GM18502 (cell line): ENCODE measurements around the gene MUC5AC.

Experiments used
- ATAC-seq: cut with Tn5 transposase; IDR thresholded peaks from one replicate; pipeline ENCODE4 v1.9.1; 2021; ENCODE audit warnings: mild to moderate bottlenecking; ENCODE audit not compliant: unreplicated experiment, poor library complexity

MUC5AC gene

GRCh38 chr11:1193326-1194230 is 35.8 kb downstream of the MUC5AC start:
- ATAC-seq: no peak

- no peak for ATAC-seq
Measured at GRCh38 chr11:1194231-1194976, 36.7 kb downstream of the MUC5AC start.

- ATAC-seq: no peak
Measured at GRCh38 chr11:1194977-1195681, 37.4 kb downstream of the MUC5AC start.

GRCh38 chr11:1195682-1196515 is 38.1 kb downstream of the MUC5AC start:
- ATAC-seq: no peak

GRCh38 chr11:1196516-1197391 is 39.0 kb downstream of the MUC5AC start:
- ATAC-seq: no peak

GRCh38 chr11:1197431-1197885 is 39.7 kb downstream of the MUC5AC start:
- ATAC-seq: no peak

- no peak for ATAC-seq
Measured at GRCh38 chr11:1197886-1198560, 40.3 kb downstream of the MUC5AC start.

- ATAC-seq: no peak
Measured at GRCh38 chr11:1198561-1199240, 40.9 kb downstream of the MUC5AC start.

- ATAC-seq: no peak
Measured at GRCh38 chr11:1199241-1199750, 41.5 kb downstream of the MUC5AC start.

- no peak for ATAC-seq
Measured at GRCh38 chr11:1199751-1200610, 42.2 kb downstream of the MUC5AC start.

- no peak for ATAC-seq
Measured at GRCh38 chr11:1200611-1201191, 42.9 kb downstream of the MUC5AC start.

GRCh38 chr11:1201395-1202153 is 43.8 kb downstream of the MUC5AC start:
- no peak for ATAC-seq

GRCh38 chr11:1202154-1202775 is 44.5 kb downstream of the MUC5AC start:
- no peak for ATAC-seq

GRCh38 chr11:1202776-1203504 is 45.2 kb downstream of the MUC5AC start:
- ATAC-seq: no peak
